ENCODE data around the gene LST1.
A peak's percentile ranks its signal among the peaks of the same experiment; 100 is the strongest.

LST1 gene

DNA sequence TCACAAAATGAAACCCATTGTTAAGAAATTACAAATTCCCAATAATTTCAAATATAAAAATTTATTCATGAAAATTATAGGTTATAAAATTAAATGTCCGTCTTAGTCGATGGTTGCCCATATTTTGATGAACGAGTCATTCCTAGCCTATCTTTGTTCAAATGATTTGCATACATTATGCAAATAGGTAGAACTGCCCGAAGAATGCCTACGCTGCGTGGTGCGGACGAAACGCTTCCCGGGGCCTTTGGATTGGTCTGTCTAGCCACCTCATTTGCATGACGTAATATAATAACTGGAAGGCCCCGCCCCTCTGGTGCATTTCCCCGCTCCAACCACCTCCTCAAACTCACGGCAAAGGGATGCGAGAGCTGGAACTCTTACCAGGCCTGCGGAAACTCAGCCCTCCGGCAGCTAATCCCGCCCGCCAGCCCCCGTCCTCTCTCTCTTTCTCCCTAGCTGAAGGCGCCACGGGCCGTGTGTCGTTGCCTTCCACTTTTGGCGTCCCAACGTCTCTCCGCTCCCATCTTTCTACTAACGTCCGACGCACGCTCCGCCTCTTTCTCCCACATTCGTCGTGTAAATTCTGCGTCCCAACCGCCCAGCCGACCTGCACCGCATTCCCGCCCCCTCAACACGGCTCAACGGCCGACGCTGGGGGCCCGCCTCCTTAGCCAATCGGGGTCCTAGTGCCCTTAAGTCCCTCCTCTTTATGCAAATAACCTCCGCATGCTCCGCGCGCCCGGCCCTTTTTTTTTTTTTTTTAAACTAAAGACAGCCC is 33.9 kb downstream of the LST1 start:
- peak; percentile 89 for DNase-seq (ENCODE audit: low read depth, low spot score)

- DNase-seq (ENCODE audit: low read depth, low spot score), result no peak
Observed at GRCh38 chr6:31620586-31621319, 34.7 kb downstream of the LST1 start, which contains the start of gene PRRC2A. TSS of gene PRRC2A (plus strand) at chr6:31620715. CDS start at chr6:31622790, 2,075 bp downstream.

DNA sequence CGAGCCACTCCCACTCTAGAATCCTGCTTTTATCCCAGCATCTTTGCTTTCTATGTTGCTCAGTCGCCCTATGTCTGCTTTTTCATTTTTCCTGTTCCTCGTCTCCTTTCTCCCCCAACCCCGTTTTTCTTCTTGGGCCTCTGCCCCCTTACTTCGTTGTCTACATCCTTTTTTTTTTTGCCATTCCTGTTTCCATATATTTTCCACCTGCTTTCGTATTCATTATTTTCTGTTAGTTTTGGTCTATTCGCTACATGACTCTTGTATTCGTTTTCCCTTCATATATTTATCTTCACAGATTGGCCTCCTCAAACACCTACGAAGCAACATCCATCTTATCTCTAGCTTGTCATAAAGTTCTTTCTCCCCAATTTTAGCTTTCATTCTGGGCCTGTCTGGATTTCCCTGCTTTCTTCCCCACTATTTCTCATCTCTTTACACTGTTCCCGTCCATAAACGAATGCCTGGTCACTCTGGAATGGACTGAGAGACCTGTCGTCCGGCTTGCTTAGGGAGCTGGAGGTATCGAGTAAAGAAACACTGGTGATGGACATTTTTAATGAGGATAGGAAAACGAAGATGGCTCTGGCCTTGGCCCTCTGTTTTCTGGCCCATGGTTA is 35.4 kb downstream of the LST1 start:
- DNase-seq (ENCODE audit: low read depth, low spot score), result no peak

DNA sequence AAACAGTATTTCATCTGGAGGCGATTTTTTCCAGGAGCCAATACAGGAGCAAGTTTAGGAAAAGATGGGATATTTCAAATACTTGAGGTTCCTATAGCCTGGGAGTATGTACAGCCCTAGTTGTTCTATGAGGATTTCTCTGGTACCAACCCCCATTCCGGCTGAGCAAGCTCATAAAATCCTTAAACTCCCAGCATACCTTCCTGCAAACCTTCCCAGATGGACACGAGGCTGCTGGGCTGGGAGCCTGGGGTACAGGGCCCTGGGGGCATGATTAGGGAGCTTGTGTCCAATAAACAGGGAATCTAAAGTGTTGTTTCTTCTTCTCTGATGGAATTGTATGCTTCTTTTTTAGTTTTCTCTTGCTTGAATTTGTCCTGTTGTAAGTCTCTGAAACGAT is 35.9 kb downstream of the LST1 start:
- DNase-seq (ENCODE audit: low read depth, low spot score), result no peak

- no peak for DNase-seq (ENCODE audit: low read depth, low spot score)
Observed at GRCh38 chr6:31622684-31623091, 36.6 kb downstream of the LST1 start.

DNA sequence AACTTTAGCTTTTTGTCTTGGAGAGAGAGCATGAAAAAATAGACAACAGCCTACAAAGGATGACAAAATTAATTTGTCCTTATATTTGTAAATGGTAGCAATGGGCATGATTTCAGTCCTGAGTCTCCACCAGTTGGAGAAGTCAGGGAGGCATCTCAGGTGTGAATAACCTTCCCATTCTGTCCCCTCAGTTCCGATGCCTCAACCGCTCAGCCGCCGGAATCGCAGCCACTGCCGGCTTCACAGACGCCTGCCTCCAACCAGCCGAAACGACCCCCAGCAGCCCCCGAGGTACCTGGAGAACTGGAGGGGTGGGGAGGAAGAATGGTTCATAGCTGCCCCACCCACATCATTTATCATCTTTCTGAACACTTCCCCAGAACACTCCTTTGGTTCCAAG is 38.0 kb downstream of the LST1 start:
- no peak for DNase-seq (ENCODE audit: low read depth, low spot score)

DNA sequence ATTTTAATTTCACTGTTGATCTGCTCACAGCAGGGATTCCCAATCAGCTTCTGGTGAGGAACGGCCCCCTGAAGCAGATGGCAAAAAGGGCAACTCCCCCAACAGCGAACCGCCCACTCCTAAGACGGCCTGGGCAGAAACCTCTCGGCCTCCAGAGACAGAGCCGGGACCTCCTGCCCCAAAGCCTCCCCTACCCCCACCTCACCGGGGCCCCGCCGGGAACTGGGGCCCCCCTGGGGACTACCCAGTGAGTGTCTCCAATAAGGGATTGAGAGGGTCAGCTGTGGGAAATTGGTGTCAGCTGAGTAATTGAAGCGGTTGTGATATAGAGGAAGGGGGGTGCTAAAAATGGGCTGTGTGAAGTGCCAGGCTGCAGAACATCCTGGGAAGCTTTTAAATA is 40.9 kb downstream of the LST1 start:
- no peak for DNase-seq (ENCODE audit: low read depth, low spot score)

DNA sequence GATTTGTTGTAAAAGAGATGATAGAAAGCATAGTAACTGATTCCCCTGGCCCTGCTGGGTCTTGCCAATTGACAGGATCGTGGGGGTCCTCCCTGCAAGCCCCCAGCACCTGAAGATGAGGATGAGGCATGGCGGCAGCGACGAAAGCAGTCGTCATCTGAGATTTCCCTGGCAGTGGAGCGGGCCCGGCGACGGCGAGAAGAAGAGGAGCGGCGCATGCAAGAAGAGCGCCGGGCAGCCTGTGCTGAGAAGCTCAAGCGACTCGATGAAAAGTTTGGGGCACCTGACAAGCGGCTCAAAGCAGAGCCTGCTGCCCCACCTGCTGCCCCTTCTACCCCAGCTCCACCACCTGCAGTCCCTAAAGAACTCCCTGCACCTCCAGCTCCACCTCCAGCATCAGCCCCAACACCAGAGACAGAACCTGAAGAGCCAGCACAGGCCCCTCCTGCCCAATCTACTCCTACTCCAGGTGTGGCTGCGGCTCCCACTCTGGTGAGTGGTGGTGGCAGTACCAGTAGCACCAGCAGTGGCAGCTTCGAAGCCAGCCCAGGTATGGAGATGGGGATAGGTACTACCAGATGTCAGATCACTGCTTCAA is 41.7 kb downstream of the LST1 start:
- no peak for DNase-seq (ENCODE audit: low read depth, low spot score)

DNA sequence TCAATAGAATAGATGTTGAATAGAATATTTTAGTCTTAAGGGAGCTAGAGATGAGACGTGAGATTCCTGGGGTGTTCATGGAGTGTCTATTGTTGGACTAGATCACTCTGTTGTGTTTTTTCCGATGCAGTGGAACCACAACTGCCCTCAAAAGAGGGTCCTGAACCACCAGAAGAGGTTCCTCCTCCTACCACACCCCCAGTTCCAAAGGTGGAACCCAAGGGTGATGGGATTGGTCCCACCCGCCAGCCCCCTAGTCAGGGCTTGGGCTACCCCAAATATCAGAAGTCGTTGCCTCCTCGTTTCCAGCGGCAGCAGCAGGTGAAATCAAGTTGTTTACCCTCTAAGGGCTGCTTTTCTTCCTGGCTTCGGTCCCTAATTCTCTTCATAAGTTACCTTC is 42.9 kb downstream of the LST1 start:
- DNase-seq (ENCODE audit: low read depth, low spot score), result no peak

- DNase-seq (ENCODE audit: low read depth, low spot score), result no peak
Observed at GRCh38 chr6:31630177-31630934, 44.3 kb downstream of the LST1 start.

- DNase-seq (ENCODE audit: low read depth, low spot score), result no peak
Observed at GRCh38 chr6:31631209-31631608, 45.1 kb downstream of the LST1 start.

DNA sequence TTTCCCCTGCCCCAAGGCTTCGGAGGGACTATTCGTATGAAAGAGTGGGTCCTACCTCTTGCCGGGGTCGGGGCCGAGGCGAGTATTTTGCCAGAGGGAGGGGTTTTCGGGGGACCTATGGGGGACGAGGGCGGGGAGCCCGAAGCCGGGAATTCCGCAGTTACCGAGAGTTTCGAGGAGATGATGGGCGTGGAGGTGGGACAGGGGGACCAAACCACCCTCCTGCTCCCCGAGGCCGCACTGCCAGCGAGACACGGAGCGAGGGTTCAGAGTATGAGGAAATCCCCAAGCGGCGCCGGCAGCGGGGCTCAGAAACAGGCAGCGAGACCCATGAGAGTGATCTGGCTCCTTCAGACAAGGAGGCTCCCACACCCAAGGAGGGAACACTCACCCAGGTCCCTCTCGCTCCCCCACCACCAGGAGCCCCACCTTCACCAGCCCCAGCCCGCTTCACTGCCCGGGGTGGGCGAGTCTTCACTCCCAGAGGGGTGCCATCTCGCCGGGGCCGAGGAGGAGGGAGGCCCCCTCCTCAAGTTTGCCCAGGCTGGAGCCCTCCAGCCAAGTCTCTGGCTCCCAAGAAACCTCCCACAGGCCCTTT is 45.7 kb downstream of the LST1 start:
- no peak for DNase-seq (ENCODE audit: low read depth, low spot score)

GRCh38 chr6:31632279-31632946 is 46.3 kb downstream of the LST1 start:
- DNase-seq (ENCODE audit: low read depth, low spot score), result no peak

DNA sequence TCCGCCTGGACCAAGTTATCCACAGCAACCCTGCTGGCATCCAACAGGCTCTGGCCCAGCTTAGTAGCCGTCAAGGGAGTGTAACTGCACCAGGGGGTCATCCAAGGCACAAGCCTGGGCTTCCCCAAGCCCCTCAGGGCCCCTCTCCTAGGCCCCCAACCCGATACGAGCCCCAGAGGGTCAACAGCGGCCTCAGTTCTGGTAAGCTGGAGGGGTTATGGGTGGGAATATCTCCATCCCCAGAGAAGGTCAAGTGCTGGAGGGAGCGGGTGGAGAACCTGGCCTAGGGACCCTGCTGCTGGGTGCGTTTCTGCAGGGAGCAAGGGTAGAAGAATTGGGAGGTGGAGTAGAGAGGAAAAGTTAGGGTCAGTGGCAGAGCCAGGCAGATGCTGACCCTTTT is 47.4 kb downstream of the LST1 start:
- DNase-seq (ENCODE audit: low read depth, low spot score), result no peak

- no peak for DNase-seq (ENCODE audit: low read depth, low spot score)
Observed at GRCh38 chr6:31634131-31634530, 48.1 kb downstream of the LST1 start.

- no peak for DNase-seq (ENCODE audit: low read depth, low spot score)
Observed at GRCh38 chr6:31634969-31635575, 49.0 kb downstream of the LST1 start.

- no peak for DNase-seq (ENCODE audit: low read depth, low spot score)
Observed at GRCh38 chr6:31636698-31637596, 50.9 kb downstream of the LST1 start.

Data from activated CD4-positive, CD25-positive, alpha-beta regulatory T cell treated with anti-CD3 and anti-CD28 coated beads, Interleukin-2, amount 50 U/mL, for 16 hours (primary cell).